Measurements from ENCODE around the gene CHRNB1. TPM values are rescaled to one million over a fixed set of nuclear protein-coding genes. Genes with fewer than 3 reads are reported as not detected.
"Not testable (repeated sequence)": the region's sequence is repeated elsewhere in the genome, so short reads cannot be mapped to it uniquely, and the experiment has no call there.

Gene CHRNB1
- total RNA-seq, 1 donor from 2014 or later, result 9.7 TPM

- DNase-seq (ENCODE audit: low read depth) (no peak), FAIRE-seq (no peak)
- TF ChIP-seq CTCF (IDR thresholded peaks at IDR 0.05; ENCODE audit: insufficient read depth, low read length, severe bottlenecking), result no peak
- H3K27me3 ChIP-seq (ENCODE audit: control insufficient read depth, insufficient read depth, low read length), result no peaks in the 10 kb centered on the region
- peaks cover 21% of the 10 kb centered on the region for H3K36me3 ChIP-seq (ENCODE audit: control insufficient read depth, insufficient read depth, low read length)
- no peak overlapping the region for H3K4me3 ChIP-seq (ENCODE audit: low read depth, low read length)
Observed at GRCh38 chr17:7467498-7467897, 22.6 kb downstream of the CHRNB1 start.

- peaks cover 19% of the 10 kb centered on the region for H3K36me3 ChIP-seq (ENCODE audit: control insufficient read depth, insufficient read depth, low read length)
- FAIRE-seq, result no peak
- DNase-seq (ENCODE audit: low read depth), result no peak
- H3K4me3 ChIP-seq (ENCODE audit: low read depth, low read length), result no peak overlapping the region
- no peak for TF ChIP-seq CTCF (IDR thresholded peaks at IDR 0.05; ENCODE audit: insufficient read depth, low read length, severe bottlenecking)
- H3K27me3 ChIP-seq (ENCODE audit: control insufficient read depth, insufficient read depth, low read length), result no peaks in the 10 kb centered on the region
Observed at GRCh38 chr17:7468290-7468689, 23.4 kb downstream of the CHRNB1 start.

- no peak for DNase-seq (ENCODE audit: low read depth)
- no peak for TF ChIP-seq CTCF (IDR thresholded peaks at IDR 0.05; ENCODE audit: insufficient read depth, low read length, severe bottlenecking)
- Histone ChIP-seq H3K36me3 (ENCODE audit: control insufficient read depth, insufficient read depth, low read length) (peaks cover 13% of the 10 kb centered on the region), H3K4me3 (ENCODE audit: low read depth, low read length) (no peak overlapping the region), H3K27me3 (ENCODE audit: control insufficient read depth, insufficient read depth, low read length) (no peaks in the 10 kb centered on the region)
- no peak for FAIRE-seq
Observed at GRCh38 chr17:7468804-7469389, 24.0 kb downstream of the CHRNB1 start.

- not testable (repeated sequence) for FAIRE-seq; H3K27me3 ChIP-seq (ENCODE audit: control insufficient read depth, insufficient read depth, low read length); H3K4me3 ChIP-seq (ENCODE audit: low read depth, low read length); DNase-seq (ENCODE audit: low read depth)
- H3K36me3 ChIP-seq (ENCODE audit: control insufficient read depth, insufficient read depth, low read length), result peaks cover 12% of the 10 kb centered on the region
Observed at GRCh38 chr17:7469843-7470242, 25.0 kb downstream of the CHRNB1 start.

- H3K27me3 ChIP-seq (ENCODE audit: control insufficient read depth, insufficient read depth, low read length); H3K4me3 ChIP-seq (ENCODE audit: low read depth, low read length); FAIRE-seq; DNase-seq (ENCODE audit: low read depth): not testable (repeated sequence)
- H3K36me3 ChIP-seq (ENCODE audit: control insufficient read depth, insufficient read depth, low read length), result peaks cover 12% of the 10 kb centered on the region
Observed at GRCh38 chr17:7470457-7470973, 25.7 kb downstream of the CHRNB1 start.

GRCh38 chr17:7471729-7472128, 26.9 kb downstream of the CHRNB1 start:
- DNase-seq (ENCODE audit: low read depth) (no peak), FAIRE-seq (peak; percentile 50)
- H3K36me3 ChIP-seq (ENCODE audit: control insufficient read depth, insufficient read depth, low read length), result peaks cover 6% of the 10 kb centered on the region
- TF ChIP-seq CTCF (IDR thresholded peaks at IDR 0.05; ENCODE audit: insufficient read depth, low read length, severe bottlenecking), result no peak
- no peaks in the 10 kb centered on the region for H3K27me3 ChIP-seq (ENCODE audit: control insufficient read depth, insufficient read depth, low read length)
- H3K4me3 ChIP-seq (ENCODE audit: low read depth, low read length), result no peak overlapping the region

- not testable (repeated sequence) for FAIRE-seq; DNase-seq (ENCODE audit: low read depth); H3K27me3 ChIP-seq (ENCODE audit: control insufficient read depth, insufficient read depth, low read length); H3K4me3 ChIP-seq (ENCODE audit: low read depth, low read length); H3K36me3 ChIP-seq (ENCODE audit: control insufficient read depth, insufficient read depth, low read length)
Observed at GRCh38 chr17:7474767-7475166, 29.9 kb downstream of the CHRNB1 start.

All from bronchial epithelial cell (primary cell).